Measurements from ENCODE around the gene PRDM16.

Gene PRDM16

GRCh38 chr1:3124246-3124645 lies 55.2 kb downstream of the PRDM16 start:
- no peak overlapping the region for H3K9ac ChIP-seq (ENCODE audit: low read length)
- H3K9me3 ChIP-seq (replicated peaks; ENCODE audit: insufficient read depth, low read length) = no peaks in the 10 kb centered on the region
- H3K36me3 ChIP-seq (replicated peaks; ENCODE audit: insufficient read depth, low read length) = no peaks in the 10 kb centered on the region
- H3K27me3 ChIP-seq (replicated peaks; ENCODE audit: insufficient read depth, low read length) = peaks cover 94% of the 10 kb centered on the region
- no peaks in the 10 kb centered on the region for H3K9me2 ChIP-seq (replicated peaks; ENCODE audit: insufficient read depth, low read length)
- DNase-seq = no peak
- H3K4me3 ChIP-seq (ENCODE audit: low read length) = no peak overlapping the region
- no peak for TF ChIP-seq CTCF (IDR thresholded peaks at IDR 0.05; ENCODE audit: low read length)
- TF ChIP-seq EZH2 (optimal IDR thresholded peaks at IDR 0.05; ENCODE audit: low read depth, low read length) = no peak
- TF ChIP-seq EZH2phosphoT487 (IDR thresholded peaks at IDR 0.05; ENCODE audit: low read length) = no peak
- H3K4me2 ChIP-seq (ENCODE audit: low read depth, low read length) = no peak overlapping the region
- H3F3A ChIP-seq (ENCODE audit: insufficient read depth, low read length) = no peaks in the 10 kb centered on the region
- no peak overlapping the region for H3K27ac ChIP-seq (ENCODE audit: low read length)
- H3K79me2 ChIP-seq (ENCODE audit: low read length) = no peaks in the 10 kb centered on the region
- H2AFZ ChIP-seq (ENCODE audit: low read length) = no peak overlapping the region
- no peaks in the 10 kb centered on the region for H3K4me1 ChIP-seq (ENCODE audit: low read length)
- H4K20me1 ChIP-seq (ENCODE audit: insufficient read depth, low read length) = no peaks in the 10 kb centered on the region

DNA sequence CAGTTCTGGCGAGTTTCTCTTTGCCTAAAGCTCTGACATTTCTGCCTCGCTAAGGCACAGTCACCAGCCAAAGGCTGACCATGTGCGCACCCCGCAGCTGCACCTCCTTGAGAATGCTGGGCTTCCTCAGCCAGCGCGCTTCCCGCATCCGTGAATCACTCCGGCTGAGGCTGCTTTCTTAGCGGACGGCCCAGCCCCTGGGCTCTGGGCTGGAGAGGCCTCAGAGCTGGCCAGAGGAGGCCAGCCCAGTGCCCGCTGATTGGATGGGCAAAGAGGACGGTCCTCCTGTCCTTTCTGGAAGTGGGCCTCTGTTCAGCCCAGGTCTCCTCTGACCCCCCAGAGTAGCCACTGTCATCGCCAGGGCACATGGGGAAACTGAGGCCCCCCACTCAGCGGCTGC lies 56.1 kb downstream of the PRDM16 start:
- TF ChIP-seq CTCF (IDR thresholded peaks at IDR 0.05; ENCODE audit: low read length) = no peak
- no peak for TF ChIP-seq EZH2 (optimal IDR thresholded peaks at IDR 0.05; ENCODE audit: low read depth, low read length)
- TF ChIP-seq EZH2phosphoT487 (IDR thresholded peaks at IDR 0.05; ENCODE audit: low read length) = no peak
- H3K4me3 ChIP-seq (ENCODE audit: low read length) = no peak overlapping the region
- no peak overlapping the region for H2AFZ ChIP-seq (ENCODE audit: low read length)
- H3K4me1 ChIP-seq (ENCODE audit: low read length) = no peaks in the 10 kb centered on the region
- no peaks in the 10 kb centered on the region for H3K9me3 ChIP-seq (replicated peaks; ENCODE audit: insufficient read depth, low read length)
- no peak overlapping the region for H3K27ac ChIP-seq (ENCODE audit: low read length)
- no peaks in the 10 kb centered on the region for H3K9me2 ChIP-seq (replicated peaks; ENCODE audit: insufficient read depth, low read length)
- peaks cover 94% of the 10 kb centered on the region for H3K27me3 ChIP-seq (replicated peaks; ENCODE audit: insufficient read depth, low read length)
- H3K4me2 ChIP-seq (ENCODE audit: low read depth, low read length) = no peak overlapping the region
- H3K79me2 ChIP-seq (ENCODE audit: low read length) = no peaks in the 10 kb centered on the region
- no peaks in the 10 kb centered on the region for H4K20me1 ChIP-seq (ENCODE audit: insufficient read depth, low read length)
- H3F3A ChIP-seq (ENCODE audit: insufficient read depth, low read length) = no peaks in the 10 kb centered on the region
- no peak for DNase-seq
- H3K36me3 ChIP-seq (replicated peaks; ENCODE audit: insufficient read depth, low read length) = no peaks in the 10 kb centered on the region
- no peak overlapping the region for H3K9ac ChIP-seq (ENCODE audit: low read length)

- no peak for TF ChIP-seq EZH2phosphoT487 (IDR thresholded peaks at IDR 0.05; ENCODE audit: low read length)
- no peak for TF ChIP-seq CTCF (IDR thresholded peaks at IDR 0.05; ENCODE audit: low read length)
- TF ChIP-seq EZH2 (optimal IDR thresholded peaks at IDR 0.05; ENCODE audit: low read depth, low read length) = no peak
- Histone ChIP-seq H3K4me1 (ENCODE audit: low read length) (no peaks in the 10 kb centered on the region), H3K9ac (ENCODE audit: low read length) (no peak overlapping the region), H3K9me3 (replicated peaks; ENCODE audit: insufficient read depth, low read length) (no peaks in the 10 kb centered on the region), H3K36me3 (replicated peaks; ENCODE audit: insufficient read depth, low read length) (no peaks in the 10 kb centered on the region), H4K20me1 (ENCODE audit: insufficient read depth, low read length) (no peaks in the 10 kb centered on the region), H2AFZ (ENCODE audit: low read length) (no peak overlapping the region), H3K4me3 (ENCODE audit: low read length) (no peak overlapping the region), H3K9me2 (replicated peaks; ENCODE audit: insufficient read depth, low read length) (no peaks in the 10 kb centered on the region), H3K4me2 (ENCODE audit: low read depth, low read length) (no peak overlapping the region), H3F3A (ENCODE audit: insufficient read depth, low read length) (no peaks in the 10 kb centered on the region), H3K27ac (ENCODE audit: low read length) (no peak overlapping the region), H3K27me3 (replicated peaks; ENCODE audit: insufficient read depth, low read length) (peaks cover 94% of the 10 kb centered on the region), H3K79me2 (ENCODE audit: low read length) (no peaks in the 10 kb centered on the region)
- no peak for DNase-seq
Observed at GRCh38 chr1:3125546-3126368, 56.8 kb downstream of the PRDM16 start.
